ENCODE measurements around the gene FAF1.

Gene FAF1

DNA sequence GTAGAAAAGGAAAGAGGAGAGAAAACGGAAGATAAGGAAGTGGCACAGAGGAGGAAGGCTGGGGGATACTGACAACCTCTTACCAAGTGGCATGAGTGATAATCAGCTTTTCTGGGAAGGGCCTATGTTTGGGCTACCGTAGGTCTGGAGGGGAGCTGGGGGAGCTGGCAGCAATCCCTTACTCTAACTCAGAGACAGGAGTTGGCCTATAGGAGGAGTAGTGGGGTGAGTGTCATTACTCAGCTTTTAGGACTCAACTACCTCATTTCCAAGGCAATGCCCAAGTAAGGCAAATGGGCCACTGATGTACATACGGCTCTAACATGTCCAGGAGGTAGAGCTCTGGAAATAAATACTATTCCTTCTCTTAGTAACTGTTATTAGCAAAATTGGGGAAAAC is 488.1 kb downstream of the FAF1 start:
- no peak for DNase-seq

DNA sequence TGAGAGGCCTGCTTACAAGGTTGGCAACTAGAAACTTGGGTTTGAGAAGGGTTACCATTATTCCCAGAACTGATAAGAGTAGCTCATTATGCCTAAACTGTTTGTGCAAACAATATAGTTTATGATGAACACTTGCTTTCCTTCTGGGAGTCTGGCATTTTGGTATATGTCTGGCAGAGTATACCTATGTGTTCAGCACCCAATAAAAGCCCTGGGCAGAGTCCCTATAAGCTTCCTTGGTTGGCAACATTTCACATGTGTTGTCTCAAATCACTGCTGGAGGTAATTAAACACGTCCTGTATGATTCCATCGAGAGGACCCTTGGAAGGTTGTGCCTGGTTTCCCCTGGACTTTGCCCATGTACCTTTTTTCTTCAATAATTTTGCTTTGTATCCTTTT is 497.1 kb downstream of the FAF1 start:
- no peak for DNase-seq

DNA sequence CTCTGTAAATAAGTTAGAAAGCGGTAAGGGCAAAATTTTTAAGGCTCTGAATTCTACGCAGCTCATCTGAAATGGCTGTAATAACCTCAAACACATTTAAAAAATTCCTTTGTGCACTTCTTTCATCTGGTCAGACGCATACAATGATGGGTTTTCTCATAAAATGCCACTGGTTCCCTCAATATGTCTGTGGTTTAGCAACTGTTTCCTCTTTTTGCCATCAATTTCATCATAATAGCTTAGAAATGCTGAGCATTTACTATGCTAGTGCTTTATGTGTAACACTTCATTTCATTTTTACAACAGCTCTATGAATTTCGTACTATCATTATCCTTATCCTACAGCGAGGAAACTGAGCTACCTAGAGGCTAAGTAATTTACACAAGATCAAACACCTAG is 501.6 kb downstream of the FAF1 start:
- no peak for DNase-seq

DNA sequence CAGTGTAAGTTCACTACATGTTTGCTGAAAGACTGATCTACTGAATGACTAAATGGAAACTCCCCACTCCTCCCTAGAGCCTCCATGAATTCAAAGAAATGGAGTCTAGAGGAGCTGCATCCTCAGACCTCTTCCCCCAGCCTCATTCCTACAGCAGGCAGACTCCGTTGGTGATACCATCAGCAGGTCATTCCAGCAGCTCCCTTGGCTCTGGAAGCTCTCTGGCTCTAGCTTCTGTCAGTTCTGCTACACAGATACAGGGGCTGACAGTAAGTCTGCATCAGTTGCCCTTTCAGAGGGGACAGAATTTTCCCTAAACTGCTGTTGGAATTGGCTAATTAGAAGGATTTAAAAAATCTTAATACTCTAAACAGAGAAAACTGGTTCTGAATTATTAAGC is 505.2 kb downstream of the FAF1 start:
- DNase-seq: no peak

DNA sequence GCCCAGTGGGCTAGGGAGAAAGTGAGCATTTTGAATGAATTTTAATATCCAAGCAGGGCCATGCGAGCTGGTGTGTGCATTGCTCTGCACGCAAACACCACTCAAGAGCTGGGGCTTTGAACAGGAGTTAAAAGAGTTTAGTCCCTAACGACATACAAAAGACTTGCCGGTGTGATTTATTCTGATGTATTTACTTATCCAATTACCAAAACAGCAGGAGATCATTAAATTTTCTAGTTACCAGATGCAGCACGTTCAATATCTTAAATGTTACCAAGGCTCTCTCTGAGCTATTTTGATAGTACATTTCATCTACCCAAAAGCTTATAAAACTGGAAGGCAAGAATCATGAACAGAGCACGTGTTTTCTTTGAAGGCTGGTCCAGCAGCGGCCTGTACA is 506.8 kb downstream of the FAF1 start:
- DNase-seq: no peak

DNA sequence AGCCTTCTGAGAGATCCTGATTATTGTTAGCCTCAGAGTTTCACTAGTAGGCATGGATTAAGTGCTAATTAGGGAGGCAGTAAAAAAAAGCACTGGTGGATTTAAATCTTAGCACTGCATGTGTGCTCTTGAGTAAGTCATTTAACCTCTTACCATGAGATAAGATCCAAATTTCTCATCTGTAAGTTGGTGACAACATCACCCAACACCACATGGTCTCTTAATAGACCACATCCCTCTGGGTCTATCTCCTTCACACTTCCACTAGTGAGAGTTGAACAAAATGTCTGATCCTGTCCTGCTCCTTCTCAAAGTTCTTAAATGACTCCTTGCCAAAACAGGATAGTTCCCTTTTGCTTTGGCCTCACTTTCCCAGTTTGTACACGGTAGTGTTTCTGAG is 507.4 kb downstream of the FAF1 start:
- DNase-seq: no peak

DNA sequence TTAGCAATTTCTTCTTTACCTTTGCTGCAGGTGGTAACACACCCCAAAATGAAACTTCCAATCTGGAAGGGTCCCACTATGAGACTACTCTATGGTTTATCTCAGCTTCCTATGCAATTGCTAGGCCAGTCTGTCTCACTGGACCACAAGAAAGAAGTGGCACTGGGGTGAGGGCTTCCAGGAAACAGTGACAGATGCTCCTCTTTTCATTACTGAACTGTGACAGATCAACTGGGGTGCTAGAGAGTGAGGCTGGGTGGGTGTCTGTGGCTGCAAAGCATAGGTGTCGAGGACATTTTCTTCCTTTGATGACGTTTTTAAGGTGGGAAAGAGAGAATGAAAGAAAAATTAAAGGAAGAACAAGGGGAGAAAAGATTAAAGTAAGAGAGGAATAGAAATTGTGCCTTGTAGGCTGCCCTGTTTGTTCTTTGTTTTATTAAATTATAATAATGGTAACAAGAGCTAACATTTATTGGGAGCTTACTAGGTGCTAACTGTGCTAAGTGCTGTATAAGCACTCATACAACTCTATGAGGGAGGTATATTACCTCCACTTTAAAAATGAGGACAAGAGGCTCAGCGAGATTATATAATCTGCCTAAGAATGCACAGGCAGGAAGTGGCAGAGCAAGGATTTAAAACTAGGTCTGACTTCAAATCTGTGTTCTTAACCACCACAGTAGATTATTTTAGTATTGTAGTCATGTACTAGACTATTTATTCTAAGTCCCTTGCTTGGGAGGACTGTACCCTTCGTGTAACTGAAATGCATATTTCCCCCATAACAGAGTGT is 509.0 kb downstream of the FAF1 start:
- no peak for DNase-seq

DNA sequence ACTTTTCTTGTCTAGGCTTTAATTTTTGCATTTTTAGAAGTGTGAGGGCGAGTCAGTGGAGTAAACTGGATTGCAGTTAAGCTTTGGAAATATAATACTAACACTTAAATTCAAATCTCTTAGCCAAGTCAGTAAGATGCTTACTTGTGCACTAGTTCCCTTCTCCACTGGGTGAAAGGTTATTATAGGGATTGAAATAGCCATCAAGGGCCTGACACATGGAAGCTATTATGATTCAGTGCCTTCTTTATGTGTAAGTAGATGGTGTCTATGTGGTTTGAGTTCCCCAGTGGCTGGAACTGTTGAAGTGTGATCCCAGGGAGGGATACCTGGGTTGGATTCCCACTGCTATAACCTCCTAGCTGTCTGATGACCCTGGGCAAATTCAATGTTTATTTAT is 512.1 kb downstream of the FAF1 start:
- no peak for DNase-seq

DNA sequence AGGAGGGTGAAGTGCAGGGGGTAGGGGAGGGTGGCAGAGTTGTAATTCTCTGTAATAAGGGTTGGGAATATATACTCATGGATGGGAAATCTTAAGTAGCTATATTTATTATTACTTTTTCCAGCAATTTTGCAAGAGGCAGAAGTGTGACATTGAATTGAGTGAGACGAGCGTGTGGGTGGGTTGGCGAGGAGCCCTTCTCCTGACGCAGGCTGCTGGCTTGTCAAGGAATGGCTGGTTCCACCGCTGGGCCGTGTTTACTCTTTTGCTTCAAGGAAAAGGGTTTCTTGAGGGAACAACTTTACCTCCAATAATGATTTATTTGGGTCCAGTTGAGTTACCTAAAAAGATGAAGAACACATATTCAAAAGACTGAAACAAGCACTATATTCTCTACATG is 518.9 kb downstream of the FAF1 start:
- no peak for DNase-seq

DNA sequence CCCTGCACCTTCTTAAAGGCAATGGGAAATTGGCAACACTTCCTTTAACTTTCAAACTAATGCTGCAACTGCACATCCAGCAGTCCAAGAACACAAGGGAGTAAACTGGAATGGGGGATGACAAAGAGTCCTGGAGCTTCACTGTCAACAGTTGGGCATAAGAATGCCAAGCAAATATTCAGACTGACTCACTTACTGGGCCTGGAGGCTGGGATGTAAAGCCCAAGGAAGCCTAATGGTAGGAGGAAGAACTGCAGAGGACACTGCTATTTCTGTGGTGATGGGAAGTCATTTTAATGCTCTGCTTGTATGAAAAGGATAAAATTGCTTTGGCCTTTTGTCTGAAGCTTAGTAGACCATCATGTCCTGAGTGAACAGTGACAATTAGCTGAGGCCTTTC is 521.1 kb downstream of the FAF1 start:
- no peak for DNase-seq

DNA sequence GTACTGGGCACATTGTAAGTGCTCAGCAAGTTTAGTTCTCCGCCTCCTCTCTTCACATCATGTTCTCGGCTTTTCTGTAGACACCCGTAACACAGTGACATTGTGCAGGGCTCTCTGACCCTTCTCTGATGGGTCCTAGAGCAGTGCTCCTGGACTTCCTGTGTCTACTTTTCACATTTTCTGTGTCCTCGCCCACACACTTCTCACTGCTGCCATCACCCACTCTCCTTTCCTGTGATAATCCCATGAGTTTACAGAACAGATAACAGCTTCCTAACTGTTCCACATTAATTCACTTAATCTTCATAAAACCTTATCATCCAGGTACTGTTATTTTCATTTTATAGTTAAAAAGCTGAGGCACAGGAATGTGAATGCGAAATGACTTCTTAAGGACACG is 523.6 kb downstream of the FAF1 start:
- DNase-seq: no peak

DNA sequence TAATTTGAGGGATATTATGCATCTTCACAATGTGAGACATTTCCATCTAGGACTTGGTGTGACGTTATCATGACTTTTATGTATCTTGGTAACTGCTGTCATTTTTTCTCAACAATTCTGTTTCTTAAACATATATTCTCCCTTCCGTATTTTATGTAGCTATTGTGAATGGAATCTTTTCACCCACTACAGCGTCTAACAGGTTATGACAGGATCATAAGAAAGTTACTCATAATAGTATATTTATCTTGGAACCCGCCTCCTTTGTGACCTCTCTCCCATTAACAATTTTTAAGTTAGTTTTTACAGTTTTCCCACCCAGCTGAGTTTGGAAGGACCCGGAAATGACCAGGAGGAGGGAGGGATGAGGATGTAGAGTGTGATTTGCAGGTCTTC is 530.1 kb downstream of the FAF1 start:
- no peak for DNase-seq

DNA sequence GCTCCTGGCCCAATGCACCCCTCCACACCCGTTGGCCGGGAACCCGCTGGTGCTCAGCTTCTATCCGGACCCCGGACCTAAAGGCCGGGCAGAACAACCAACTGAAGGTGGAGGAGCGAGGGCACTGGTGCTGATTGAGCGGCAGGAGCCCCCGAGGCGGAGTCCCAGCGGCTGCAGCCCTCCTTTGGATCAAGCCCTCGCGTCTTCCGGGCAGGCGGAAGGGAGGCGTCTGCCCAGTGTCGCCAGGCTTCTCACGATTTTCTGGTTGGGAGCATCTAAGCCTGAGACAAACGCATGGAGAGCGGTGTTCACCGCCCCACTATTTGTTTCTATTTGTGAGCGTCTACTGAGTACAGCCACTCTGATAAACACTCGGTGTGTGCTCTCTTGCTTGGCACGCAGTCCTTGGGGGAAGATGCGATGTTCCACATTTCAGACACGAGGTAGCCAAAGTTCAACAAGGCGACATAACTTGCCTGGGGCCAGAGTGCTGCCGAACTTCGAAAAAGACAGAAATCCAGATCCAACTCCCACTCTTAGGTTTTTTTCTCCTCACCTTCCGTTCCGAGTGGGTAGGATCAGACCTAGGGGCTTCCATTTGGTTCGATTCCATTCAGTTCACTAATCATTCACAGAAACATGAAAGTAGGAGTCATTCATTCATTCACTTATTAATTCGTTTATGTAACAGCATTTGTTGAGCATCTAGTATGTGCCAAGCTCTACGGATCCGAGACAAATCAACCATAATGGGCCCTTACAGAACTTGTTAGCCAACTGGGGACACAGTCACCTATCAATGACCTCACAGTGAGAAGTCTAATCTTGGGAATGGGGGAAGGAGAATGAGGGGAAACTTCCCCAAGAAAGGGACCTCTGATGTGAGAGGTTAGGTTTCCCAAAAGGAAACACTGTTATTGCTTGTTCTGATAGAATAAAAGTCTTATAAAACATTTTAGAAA is 532.0 kb downstream of the FAF1 start:
- no peak for DNase-seq

DNA sequence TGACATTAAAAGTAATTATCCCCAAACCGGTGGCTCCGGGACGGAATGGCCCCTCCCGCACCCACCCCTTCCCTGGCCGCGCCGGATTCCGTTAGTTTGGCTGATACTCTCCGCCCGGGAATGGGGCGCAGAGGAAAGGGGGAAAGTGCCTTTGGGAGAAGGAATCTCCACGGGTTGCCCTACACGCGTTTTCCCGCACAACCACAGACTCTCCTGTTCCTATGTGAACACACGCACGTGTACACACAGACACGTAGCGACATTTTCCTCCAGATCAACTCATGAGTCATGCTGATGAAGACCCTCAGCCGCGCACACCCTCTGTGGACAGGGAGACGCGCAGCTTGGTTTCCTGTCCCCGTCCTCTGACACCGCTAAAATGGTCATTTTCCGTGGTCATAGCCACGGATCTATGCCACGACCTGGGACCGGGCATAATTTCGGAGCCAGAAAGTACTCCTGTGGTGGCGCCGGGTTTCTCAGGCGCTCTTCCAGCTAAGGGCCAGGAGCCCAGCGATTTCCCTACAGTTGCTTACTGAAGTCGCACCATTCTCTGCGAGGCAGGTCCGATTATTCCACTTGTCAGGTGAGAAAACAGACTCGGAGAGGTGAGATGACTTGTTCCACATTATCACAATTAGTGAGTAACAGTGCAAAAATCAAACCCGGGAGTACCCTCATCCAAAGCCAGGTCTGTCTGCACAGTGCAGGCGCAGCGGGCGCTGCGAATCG is 532.8 kb downstream of the FAF1 start:
- DNase-seq: no peak

DNA sequence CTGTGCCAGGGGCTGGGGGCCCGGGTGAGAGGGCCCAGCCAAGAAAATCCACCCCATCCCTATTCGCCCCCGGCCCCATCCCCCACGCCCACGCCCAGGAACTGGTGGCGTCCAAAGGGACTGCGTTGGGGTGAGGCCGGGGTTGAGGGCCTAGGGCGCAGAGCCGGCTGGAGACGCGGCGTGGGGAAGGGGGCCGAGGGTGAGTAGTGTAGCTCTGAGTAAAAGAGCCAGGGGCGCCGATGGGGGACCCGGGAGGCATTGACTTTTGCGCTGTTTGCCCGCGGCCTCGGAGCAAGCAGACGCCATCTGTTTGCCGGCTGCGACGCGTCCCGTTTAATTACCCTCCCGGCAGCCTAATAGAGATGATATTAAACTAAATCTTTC is 533.4 kb downstream of the FAF1 start:
- DNase-seq: no peak

DNA sequence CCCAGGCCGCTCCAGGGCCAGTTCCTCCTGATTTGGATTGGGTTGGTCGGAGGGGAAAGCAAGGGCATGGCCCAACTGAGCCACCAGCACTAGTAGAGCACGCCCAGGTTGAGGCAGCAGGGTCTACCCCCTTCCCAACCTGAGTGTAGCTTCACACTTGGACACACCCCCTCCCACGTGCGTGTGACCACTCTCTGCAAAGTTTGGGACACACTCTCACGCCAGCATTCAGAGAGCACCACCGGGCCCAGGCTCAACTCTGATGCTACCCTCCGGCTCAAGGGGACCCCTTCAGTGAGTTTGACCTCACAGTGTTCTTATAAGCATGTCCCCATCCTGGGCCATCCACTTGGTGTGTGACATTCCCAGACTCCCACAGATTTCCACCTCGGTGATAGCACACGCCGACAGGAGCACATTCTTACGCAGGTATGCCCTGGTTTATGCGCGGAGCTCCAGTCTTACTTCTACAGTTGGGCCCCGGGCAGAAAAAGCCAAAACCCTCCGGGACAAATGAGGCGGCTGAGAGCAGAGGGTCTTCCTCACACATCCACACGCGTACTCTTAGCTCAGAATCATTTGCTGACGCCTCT is 533.9 kb downstream of the FAF1 start:
- no peak for DNase-seq

DNA sequence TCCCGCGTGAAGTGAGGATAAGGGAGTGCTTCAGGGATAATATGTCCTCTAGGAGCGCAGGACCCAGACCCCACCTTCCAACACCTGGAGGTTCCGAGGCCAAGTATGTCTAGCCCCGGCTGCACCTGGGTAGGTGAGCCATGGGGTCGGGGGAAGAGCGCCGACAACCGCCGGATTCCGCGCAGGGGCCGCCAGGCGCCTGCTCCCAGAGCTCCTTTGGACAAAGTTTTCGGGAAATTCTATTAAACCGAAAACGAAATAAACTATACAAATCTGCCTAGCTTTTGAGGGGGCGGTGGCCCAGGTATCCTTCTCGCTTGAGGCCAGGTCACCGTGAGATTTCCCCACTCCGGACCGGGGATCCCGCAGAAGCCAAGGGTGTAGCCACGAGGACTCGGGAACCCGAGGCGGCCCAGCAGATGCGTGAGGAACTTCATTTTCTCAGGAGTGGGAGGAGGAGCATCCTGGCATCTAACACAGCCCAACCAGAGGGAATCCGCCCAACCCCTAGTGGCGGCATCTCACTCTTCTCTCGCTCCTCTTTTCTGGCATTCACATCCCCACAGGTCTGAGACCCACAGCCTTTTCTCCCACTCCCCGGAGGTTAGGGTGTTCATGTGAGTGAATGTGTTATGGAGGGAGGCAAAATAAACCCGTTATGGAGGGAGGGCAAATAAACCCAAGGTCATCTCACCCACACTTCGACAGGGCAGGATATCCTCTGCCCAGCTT is 534.5 kb downstream of the FAF1 start:
- DNase-seq: no peak

DNA sequence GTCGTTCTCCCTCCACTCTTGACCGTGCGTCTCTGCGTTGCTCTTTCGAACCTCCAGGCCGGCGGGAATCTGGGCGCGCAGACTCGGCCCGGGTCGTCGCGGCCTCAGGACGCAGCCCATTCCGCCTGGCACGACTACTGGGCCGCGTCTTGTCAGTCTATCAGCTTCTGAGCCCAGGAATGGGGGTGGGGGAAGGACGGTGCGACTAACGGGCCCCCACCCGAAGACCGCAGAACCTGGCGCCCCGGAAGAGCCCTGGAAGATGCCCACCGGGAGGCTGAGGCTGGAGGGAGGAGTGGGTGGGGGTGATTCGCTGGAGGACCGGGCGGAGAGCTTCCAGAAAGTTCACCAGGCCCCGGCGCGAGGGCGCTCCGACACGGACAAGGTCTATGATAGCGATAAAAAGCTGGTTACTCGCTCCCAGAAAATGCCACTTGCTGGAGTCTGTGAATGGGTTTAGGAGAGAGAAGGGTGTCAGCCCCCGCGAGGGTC is 535.1 kb downstream of the FAF1 start:
- DNase-seq: no peak

DNA sequence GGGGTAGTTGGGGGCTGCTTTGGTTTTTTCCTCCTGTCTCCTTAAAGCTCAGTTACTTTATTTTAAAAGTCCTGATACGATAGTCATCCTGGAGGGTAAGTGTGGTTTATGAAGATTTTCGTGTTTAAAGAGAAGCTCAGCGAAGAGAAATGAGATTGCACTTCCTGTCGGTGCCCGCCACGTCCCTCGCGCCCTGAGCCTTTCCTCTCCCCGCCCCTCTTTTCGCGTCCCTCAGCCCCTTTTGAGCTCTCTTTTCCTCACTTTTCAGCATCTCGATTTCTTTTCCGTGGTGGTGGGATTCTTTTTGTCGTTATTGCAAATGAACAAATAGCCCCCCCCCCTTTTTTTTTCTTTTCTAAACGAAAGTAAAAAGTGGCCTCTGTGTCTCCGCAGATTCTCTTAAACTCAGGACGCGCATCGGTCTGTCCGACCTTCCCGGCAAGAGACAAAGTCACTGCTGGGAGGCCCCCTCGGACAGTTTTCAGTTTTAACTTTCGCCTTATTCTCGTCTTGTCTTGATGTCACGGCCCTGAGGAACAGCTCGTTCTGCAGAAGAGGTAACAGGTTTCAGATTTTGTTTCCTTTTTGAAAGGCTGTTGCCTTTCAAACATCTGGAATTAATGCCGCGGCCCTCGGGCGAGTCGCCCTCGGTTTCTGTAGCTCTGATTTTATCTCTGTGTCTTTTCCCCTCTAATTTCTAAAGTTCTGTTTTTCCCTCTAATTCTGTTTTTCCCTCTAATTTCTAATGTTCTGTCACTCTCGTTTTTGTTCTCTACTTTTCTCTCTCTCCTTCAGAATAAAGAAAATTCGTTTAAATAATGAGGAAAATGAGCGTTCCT is 535.8 kb downstream of the FAF1 start:
- no peak for DNase-seq

DNA sequence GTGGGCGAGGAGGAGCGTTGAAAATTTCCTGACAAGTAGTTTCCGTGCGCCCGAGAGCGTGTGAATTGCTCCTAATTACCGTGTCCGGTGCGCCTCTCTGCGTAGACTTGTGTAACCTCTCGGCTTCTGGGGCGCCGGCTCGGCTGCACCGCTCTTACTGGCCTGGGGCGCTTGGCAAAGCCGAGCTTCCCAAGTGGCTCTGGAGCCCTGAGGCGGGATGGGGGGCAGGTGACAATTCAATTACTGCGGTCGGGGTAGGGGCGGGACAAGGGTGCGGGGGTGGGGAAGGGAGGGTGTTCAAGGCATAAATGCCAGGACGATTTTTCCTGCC is 536.4 kb downstream of the FAF1 start:
- DNase-seq: no peak

DNA sequence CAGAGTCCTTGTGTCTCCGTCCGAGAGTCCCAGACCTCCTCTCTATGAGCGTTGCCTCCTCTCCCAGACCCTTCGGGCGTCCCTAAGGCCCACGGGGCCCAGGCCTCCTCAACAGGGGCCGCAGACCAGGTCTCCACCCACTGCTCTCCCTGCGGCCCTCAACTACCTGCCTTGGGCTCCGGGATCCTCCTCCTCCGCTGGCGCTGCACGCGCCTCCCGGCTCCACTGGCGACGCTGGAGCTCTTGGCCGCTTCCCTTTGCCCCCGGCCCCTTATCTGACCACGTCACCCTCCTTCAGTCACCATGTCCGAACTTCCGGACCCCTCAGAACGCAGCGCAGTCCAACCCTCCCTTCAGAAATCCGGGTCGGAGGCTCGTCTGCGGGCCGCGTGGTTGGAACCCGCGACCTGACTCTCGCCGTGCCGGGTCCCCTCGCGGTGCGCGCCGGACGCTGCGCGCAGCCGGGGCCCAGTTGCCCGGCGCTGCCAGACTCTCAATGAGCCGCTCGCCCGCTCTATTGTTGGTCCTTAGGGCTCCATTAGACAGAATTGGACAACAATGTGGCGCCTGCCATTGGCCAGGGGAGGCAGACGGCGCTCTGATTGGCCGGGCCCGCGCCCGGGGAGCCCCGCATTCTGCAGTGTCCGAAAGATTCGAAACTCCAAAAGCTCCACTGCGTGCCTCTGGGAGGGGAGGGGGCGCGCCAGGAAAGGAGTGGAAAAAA is 537.0 kb downstream of the FAF1 start, which contains the start of gene DMRTA2:
TSS of gene DMRTA2 (minus strand) at position 498 of the 724 bp plus-strand sequence. CDS start 1,907 bp downstream, outside the sequence.
- no peak for DNase-seq

Measured in effector CD8-positive, alpha-beta T cell (primary cell).